Left lung (tissue), 10 donors: ENCODE results near the gene RPL29. TPM values are rescaled to one million over a fixed set of nuclear protein-coding genes. Genes with fewer than 3 reads are reported as not detected.

ENCODE experiments used
- ATAC-seq: fragments of 200-7000 bp; cut with Tn5 transposase; one replicate; pipeline ENCODE4 v1.9.1; 2020; ENCODE audit warnings: moderate library complexity
- DNase-seq, 4 donors: peaks; one replicate each; pipeline ENCODE4 v3.0.0-alpha.2; 2013 to 2020
- H3K27ac ChIP-seq, 2 donors: fragments of 200-600 bp; sonication (generic) in 1 of 2; one replicate each; pipeline versions ENCODE4 v1.5.0 to v1.8.0; 2020 to 2021
- H3K27me3 ChIP-seq, 2 donors: fragments of 200-600 bp; sonication (generic) in 1 of 2; one replicate each; pipeline versions ENCODE4 v1.5.0 to v1.8.0; 2020 to 2021
- H3K36me3 ChIP-seq, 2 donors: fragments of 200-600 bp; sonication (generic) in 1 of 2; one replicate each; pipeline versions ENCODE4 v1.5.0 to v1.8.0; 2020 to 2021
- H3K4me1 ChIP-seq, 2 donors: fragments of 200-600 bp; one replicate each; pipeline ENCODE4 v1.8.0; 2021
- H3K4me3 ChIP-seq, 2 donors: fragments of 200-600 bp; sonication (generic) in 1 of 2; one replicate each; pipeline versions ENCODE4 v1.5.0 to v1.8.0; 2020 to 2021; ENCODE audit warnings: mild to moderate bottlenecking in 1 of 2
- H3K9me3 ChIP-seq, 2 donors: fragments of 200-600 bp; sonication (generic) in 1 of 2; one replicate each; pipeline versions ENCODE4 v1.5.0 to v1.8.0; 2020 to 2021
- intact Hi-C, 2 donors: fragments of 100-400 bp; cut with DNase I; formaldehyde crosslinking; loops; one replicate each; pipeline versions ENCODE4 v1.11.2 to v1.14.2; 2022
- polyA plus RNA-seq, 6 donors: library from polyadenylated mRNA; unstranded; fragments of 120-200 nt; gene quantifications; one replicate each; pipeline ENCODE4 v1.2.1, GENCODE V29; 2013; ENCODE audit not compliant: insufficient read length in 6 of 6
- total RNA-seq, 2 donors: library from RNA; stranded (reverse); fragmentation: NEBNext Ultra II Directional; extraction: Animal tissue kit (Norgen Biotek cat#: 25700); gene quantifications; one replicate each; pipeline ENCODE4 v1.2.1, GENCODE V29; 2021
- TF ChIP-seq, protein P1 (sequence below), 2 donors: fragments of 200-600 bp; sonication (generic) in 1 of 2; IDR thresholded peaks; one replicate each; pipeline versions ENCODE4 v1.5.0 to v1.8.0; 2021; ENCODE audit warnings: antibody characterized with exemption in 2 of 2
- donor health status: DM: no; HTN: yes; CAD: no.
- donor health status: DM: no; HTN: no; CAD: no.

The RPL29 gene
- total and polyA plus RNA-seq, 8 donors = 854 to 2,169 (median 1,926) TPM

DNA sequence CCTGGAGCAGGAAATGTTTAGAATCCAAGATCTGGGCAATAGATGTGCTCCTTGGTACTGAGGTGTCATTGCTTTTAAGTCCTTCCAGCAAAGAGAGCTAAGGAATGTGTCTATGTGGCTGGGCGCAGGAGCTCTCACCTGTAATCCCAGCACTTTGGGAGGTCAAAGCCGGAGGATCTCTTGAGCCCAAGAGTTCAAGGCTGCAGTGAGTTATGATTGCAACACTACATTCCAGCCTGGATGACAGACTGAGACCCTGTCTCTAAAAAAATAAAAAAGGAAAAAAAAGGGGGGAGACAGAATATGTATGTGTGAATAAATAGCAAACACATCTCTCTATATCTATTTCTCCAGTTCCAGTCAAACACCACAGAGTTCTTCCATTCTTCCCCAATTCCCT lies 44.8 kb downstream of the RPL29 start:
- H3K4me1 ChIP-seq = peaks cover 0 to 15% of the 10 kb centered on the region in 2 donors
- intact Hi-C loops = no loop called here
- H3K36me3 ChIP-seq = peaks cover 0 to 19% of the 10 kb centered on the region in 2 donors
- no peak overlapping the region for H3K4me3 ChIP-seq
- H3K27ac ChIP-seq = no peak overlapping the region
- ATAC-seq = no peak
- peaks cover 0 to 13% of the 10 kb centered on the region in 2 donors for H3K27me3 ChIP-seq
- no peaks in the 10 kb centered on the region for H3K9me3 ChIP-seq
- TF ChIP-seq, protein P1, sequence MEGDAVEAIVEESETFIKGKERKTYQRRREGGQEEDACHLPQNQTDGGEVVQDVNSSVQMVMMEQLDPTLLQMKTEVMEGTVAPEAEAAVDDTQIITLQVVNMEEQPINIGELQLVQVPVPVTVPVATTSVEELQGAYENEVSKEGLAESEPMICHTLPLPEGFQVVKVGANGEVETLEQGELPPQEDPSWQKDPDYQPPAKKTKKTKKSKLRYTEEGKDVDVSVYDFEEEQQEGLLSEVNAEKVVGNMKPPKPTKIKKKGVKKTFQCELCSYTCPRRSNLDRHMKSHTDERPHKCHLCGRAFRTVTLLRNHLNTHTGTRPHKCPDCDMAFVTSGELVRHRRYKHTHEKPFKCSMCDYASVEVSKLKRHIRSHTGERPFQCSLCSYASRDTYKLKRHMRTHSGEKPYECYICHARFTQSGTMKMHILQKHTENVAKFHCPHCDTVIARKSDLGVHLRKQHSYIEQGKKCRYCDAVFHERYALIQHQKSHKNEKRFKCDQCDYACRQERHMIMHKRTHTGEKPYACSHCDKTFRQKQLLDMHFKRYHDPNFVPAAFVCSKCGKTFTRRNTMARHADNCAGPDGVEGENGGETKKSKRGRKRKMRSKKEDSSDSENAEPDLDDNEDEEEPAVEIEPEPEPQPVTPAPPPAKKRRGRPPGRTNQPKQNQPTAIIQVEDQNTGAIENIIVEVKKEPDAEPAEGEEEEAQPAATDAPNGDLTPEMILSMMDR (IDR thresholded peaks at IDR 0.05) = no peak
- DNase-seq = peak in 1 of 4 donors; percentile 1

DNA sequence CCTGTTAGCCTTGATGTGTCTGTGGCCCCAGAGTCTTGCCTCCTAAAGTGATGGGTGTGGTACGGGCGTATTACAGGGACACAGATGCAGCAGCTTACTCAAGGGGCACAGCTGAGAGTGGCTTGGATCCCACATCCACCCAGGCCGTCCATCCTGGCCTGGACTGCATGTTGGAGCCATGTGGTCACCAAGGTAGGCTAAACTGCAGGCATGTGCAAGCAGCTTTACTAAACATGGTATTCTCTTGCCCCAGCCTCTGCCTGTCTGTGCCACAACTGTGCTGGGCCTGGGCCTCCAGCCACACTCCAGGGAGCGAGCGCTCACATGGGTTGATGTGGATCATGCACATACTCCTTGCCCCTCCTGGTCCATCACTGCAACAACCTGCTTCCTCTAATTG lies 46.6 kb downstream of the RPL29 start:
- intact Hi-C loops = no loop called here
- peaks cover 0 to 2% of the 10 kb centered on the region in 2 donors for H3K4me1 ChIP-seq
- H3K36me3 ChIP-seq = peaks cover 0 to 27% of the 10 kb centered on the region in 2 donors
- DNase-seq (peak in 1 of 4 donors; percentile 17), ATAC-seq (no peak)
- no peaks in the 10 kb centered on the region for H3K9me3 ChIP-seq
- H3K27me3 ChIP-seq = no peaks in the 10 kb centered on the region
- H3K4me3 ChIP-seq = no peak overlapping the region
- TF ChIP-seq, protein P1 (IDR thresholded peaks at IDR 0.05) = no peak
- H3K27ac ChIP-seq = no peak overlapping the region

DNA sequence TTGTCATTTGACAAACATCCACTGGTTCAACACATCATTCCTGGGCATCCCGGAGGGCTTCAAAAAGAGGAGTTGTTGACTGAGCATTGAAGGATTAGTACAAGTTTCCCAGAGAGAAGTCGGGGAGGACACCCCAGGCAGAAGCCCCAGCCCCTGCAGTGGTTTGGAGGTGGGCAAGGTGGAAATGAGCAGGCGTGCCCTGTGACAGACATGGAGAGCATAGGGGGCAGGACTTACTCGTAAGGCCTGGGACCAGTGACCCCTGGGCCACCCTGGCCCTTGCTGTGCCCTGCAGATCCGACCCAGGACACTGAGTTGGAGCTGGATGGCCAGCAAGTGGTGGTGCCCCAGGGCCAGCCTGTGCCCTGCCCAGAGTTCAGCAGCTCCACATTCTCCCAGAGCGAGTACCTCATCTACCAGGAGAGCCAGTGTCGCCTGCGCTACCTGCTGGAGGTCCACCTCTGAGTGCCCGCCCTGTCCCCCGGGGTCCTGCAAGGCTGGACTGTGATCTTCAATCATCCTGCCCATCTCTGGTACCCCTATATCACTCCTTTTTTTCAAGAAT lies 47.6 kb downstream of the RPL29 start:
- no peaks in the 10 kb centered on the region for H3K9me3 ChIP-seq
- ATAC-seq = no peak
- no peaks in the 10 kb centered on the region for H3K27me3 ChIP-seq
- H3K27ac ChIP-seq = no peak overlapping the region
- peaks cover 0 to 27% of the 10 kb centered on the region in 2 donors for H3K36me3 ChIP-seq
- intact Hi-C loops = no loop called here
- TF ChIP-seq, protein P1 (IDR thresholded peaks at IDR 0.05) = no peak
- peaks cover 3 to 5% of the 10 kb centered on the region in 2 donors for H3K4me1 ChIP-seq
- peak in 1 of 4 donors; percentile 58 for DNase-seq
- no peak overlapping the region for H3K4me3 ChIP-seq

DNA sequence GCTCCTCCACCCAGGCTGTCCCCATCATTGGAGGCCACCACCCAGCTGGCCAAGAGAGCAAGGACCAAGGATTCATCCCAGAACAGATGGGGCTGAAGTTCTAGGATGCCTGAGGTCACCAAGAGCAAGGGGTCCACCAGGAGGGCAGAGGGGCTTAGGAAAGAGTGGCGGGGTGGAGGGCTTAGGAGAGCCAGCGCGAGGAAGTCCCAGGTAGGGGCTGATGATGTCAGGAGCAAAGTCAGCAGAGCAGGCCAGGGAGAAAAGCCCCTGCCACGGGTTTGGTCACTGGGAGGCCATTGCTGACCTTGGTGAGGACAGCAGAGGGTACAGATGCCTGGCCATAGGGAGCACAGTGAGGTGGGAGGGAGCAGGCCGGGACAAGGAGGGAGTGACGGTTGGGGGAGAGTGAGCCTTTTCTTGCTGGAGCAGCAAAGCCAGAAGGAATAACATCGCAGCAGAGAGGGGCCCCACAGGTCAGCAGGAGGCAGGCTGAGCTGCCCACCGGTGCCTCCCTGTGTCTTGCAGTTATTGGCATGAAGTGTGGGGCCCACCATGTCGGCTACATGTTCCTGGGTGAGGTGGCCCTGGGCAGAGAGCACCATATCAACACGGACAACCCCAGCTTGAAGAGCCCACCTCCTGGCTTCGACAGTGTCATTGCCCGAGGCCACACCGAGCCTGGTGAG lies 48.3 kb downstream of the RPL29 start:
- no peaks in the 10 kb centered on the region for H3K9me3 ChIP-seq
- ATAC-seq (no peak), DNase-seq (peak in 1 of 4 donors; percentile 51)
- no peak overlapping the region for H3K27ac ChIP-seq
- TF ChIP-seq, protein P1 (IDR thresholded peaks at IDR 0.05) = no peak
- H3K27me3 ChIP-seq = no peaks in the 10 kb centered on the region
- H3K36me3 ChIP-seq = peaks cover 0 to 27% of the 10 kb centered on the region in 2 donors
- intact Hi-C loops = no loop called here
- H3K4me3 ChIP-seq = no peak overlapping the region
- peaks cover 10 to 13% of the 10 kb centered on the region in 2 donors for H3K4me1 ChIP-seq

DNA sequence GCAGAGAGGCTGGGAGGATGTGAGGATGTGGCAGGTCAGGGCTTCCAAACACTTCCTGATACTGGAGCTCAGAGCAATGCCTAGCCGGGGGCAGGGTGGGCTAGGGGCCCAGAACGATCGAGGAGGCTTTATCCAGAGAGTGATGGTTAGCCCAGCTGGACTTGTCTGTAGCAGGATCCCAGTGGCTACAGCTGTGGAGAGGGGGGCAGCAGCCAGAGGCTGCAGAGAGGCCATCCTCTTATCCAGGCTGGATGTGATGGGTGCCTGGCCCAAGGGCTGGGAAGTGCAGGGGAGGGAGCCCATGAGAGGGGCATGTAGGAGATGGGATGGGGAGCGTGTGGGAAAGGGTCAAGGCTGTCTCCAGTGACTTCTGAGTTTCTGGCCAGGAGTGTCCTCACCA lies 48.9 kb downstream of the RPL29 start:
- intact Hi-C loops = no loop called here
- TF ChIP-seq, protein P1 (IDR thresholded peaks at IDR 0.05) = no peak
- Histone ChIP-seq H3K4me1 (peaks cover 11 to 15% of the 10 kb centered on the region in 2 donors), H3K27me3 (no peaks in the 10 kb centered on the region), H3K4me3 (no peak overlapping the region), H3K36me3 (peaks cover 0 to 27% of the 10 kb centered on the region in 2 donors), H3K9me3 (no peaks in the 10 kb centered on the region), H3K27ac (no peak overlapping the region)
- DNase-seq (peak in 1 of 4 donors; percentile 30), ATAC-seq (no peak)
